ENCODE data around the gene SLC30A4.

DNA sequence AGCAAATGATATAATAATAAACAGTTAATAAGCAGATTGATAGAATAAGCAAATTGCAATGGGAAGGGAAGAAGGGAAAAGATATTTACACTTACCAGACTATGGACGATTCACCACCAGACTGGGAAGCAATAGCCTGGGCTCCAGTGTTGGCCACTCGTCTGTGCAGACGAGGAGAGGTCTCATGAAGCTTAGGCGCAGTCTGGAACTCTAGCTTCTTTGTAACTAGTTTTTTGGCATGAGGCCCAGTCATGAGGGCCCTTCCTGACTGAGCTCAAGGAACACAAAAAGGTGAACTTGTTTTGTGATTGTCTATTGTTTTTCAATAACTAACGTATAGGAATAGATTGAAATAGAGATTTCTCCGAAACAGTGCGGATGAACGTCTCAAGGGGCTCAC lies 80.9 kb downstream of the SLC30A4 start:
- no peak for TF ChIP-seq GATA2 (IDR thresholded peaks at IDR 0.05; ENCODE audit: low read depth, low read length)
- no peak for TF ChIP-seq GATA3 (IDR thresholded peaks at IDR 0.05; ENCODE audit: low read depth, low read length)
